Thoracic aorta (tissue), 2 donors: ENCODE results near the gene GLRX5. TPM values are rescaled to one million over a fixed set of nuclear protein-coding genes. Genes with fewer than 3 reads are reported as not detected.

Experiments
- ATAC-seq: fragments of 150-250 bp; one replicate; pipeline ENCODE4 v1.8.0; 2017; ENCODE audit warnings: low read depth; ENCODE audit not compliant: insufficient number of reproducible peaks, low FRiP score
- DNase-seq: peaks from one replicate; pipeline ENCODE4 v3.0.0-alpha.2; 2020; ENCODE audit warnings: low spot score
- H3K27ac ChIP-seq, 2 donors: fragments of 200-600 bp; sonication (generic); 1 replicate in 1 of 2; 2 replicates in 1 of 2; pipeline ENCODE4 v1.5.1; 2016; ENCODE audit warnings: mild to moderate bottlenecking in 2 of 2, moderate library complexity in 2 of 2
- H3K27me3 ChIP-seq: fragments of 200-600 bp; sonication (generic); replicated peaks from 2 replicates; pipeline ENCODE4 v1.6.0; 2016; ENCODE audit warnings: mild to moderate bottlenecking; ENCODE audit not compliant: insufficient read depth
- H3K36me3 ChIP-seq: fragments of 200-600 bp; sonication (generic); one replicate; pipeline ENCODE4 v1.5.1; 2016
- H3K4me1 ChIP-seq, 2 donors: fragments of 200-600 bp; sonication (generic); 1 replicate in 1 of 2; 2 replicates in 1 of 2; pipeline versions ENCODE4 v1.5.1 to v1.6.0; 2016; ENCODE audit warnings: low read depth in 2 of 2, mild to moderate bottlenecking in 1 of 2; ENCODE audit not compliant: control insufficient read depth in 1 of 2
- H3K4me3 ChIP-seq: fragments of 200-600 bp; sonication (generic); 2 replicates; pipeline ENCODE4 v1.5.1; 2016; ENCODE audit warnings: mild to moderate bottlenecking
- H3K9me3 ChIP-seq: fragments of 200-600 bp; sonication (generic); 2 replicates; pipeline ENCODE4 v1.5.1; 2016
- total RNA-seq, 2 donors: library from RNA; depleted of rRNA; stranded (reverse); fragments of >200 nt; gene quantifications; one replicate each; pipeline versions ENCODE4 v1.1.0 to v1.2.3, GENCODE V29; 2016
- TF ChIP-seq, protein P1 (sequence below): fragments of 200-600 bp; sonication (generic); IDR thresholded peaks from one replicate; pipeline ENCODE4 v1.5.1; 2019; ENCODE audit warnings: antibody characterized with exemption

GLRX5 gene
- total RNA-seq, 2 donors from 2014 or later = 19.6 to 22.9 TPM

DNA sequence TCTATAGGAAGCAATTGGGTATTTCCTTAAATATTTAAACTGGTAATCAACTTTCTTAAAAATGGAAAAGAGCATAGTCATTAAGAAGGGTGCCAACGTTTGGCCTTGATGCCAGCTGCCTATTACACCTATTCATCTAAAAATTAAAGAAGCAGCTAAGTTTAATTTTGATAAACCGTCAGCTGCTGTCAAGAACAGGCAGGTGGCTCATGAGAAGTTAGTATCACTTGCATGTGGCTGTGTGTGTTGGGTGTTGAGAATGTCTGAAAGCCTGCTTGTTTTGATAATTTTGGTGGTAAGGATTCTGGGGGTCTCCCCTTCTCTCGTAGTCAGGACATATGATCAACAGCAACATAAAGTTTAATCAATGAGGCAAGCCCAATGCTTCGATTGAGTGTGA, 6.5 kb downstream of the GLRX5 start:
- Histone ChIP-seq H3K27ac (no peak overlapping the region), H3K27me3 (no peaks in the 10 kb centered on the region), H3K4me1 (peaks cover 13% of the 10 kb centered on the region in 2 donors), H3K9me3 (no peaks in the 10 kb centered on the region), H3K36me3 (peaks cover 4% of the 10 kb centered on the region), H3K4me3 (no peak overlapping the region)
- TF ChIP-seq, protein P1, sequence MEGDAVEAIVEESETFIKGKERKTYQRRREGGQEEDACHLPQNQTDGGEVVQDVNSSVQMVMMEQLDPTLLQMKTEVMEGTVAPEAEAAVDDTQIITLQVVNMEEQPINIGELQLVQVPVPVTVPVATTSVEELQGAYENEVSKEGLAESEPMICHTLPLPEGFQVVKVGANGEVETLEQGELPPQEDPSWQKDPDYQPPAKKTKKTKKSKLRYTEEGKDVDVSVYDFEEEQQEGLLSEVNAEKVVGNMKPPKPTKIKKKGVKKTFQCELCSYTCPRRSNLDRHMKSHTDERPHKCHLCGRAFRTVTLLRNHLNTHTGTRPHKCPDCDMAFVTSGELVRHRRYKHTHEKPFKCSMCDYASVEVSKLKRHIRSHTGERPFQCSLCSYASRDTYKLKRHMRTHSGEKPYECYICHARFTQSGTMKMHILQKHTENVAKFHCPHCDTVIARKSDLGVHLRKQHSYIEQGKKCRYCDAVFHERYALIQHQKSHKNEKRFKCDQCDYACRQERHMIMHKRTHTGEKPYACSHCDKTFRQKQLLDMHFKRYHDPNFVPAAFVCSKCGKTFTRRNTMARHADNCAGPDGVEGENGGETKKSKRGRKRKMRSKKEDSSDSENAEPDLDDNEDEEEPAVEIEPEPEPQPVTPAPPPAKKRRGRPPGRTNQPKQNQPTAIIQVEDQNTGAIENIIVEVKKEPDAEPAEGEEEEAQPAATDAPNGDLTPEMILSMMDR = no peak
- ATAC-seq (no peak), DNase-seq (no peak)

DNA sequence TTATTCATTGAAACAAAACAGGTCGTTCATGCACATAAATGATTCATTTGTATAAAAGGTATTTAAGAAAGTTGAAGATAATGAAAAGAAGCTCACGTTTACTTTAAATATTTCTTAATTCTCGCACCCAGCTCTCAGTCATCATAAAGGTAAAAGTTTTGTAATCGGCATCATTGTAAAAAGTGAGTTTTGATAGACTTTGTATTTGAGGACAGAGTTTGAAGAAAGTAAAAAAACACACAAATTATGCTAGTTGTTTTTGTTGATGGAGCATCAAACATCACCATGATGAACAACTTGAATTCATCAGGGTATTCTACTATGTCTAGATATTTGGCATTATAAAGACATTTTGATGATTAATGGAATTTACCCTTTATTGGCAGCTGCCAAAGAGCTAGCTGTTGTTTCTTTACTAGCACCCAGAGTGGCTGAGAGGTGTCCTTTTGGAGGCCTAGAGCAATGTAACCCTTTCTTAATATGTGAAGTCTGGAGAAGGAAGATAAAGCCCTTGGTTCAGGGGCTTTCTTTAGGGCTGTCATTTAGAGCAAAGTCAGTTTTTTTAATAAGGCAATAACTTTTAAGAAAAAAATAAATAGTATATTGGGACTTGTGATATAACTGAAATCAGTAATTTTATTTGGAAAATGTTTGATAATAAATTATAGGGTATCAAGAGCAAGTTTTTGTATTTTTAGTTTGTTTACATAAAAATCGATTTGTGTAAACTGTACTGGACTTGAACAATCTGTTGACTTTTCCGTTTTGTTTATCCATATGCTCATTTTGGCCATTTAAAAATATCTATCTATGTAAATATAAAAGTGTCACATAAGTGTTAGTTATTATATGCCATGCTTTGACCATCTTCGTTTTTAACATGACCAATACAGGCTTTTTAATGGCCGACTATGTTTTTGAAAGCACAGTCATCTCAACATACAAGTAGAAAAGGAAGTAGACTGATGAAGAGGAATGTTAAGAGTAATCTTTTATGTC, 7.4 kb downstream of the GLRX5 start:
- no peak for ATAC-seq

DNA sequence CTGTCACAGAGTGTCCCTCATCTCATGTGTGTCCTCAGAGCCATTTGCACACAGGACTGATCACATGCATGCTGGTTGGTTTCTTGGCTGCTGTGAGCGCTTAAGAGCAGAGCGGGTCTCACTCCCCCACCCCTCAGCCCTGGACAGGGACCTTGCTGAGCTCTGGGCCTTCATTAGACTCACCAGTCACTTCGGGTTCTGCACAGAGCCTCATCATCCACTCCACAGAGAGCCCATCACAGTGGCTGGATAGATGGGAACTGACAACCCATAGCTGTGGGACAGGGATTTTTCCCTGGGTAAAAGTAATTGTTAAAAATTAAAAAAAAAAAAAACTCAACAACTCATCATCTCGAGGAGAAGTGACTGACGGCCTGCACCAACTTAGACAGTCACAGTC, 8.2 kb downstream of the GLRX5 start:
- TF ChIP-seq, protein P1 = no peak
- ATAC-seq = no peak
- Histone ChIP-seq H3K36me3 (peaks cover 4% of the 10 kb centered on the region), H3K9me3 (no peaks in the 10 kb centered on the region), H3K4me1 (peaks cover 9 to 10% of the 10 kb centered on the region in 2 donors), H3K27ac (no peak overlapping the region), H3K4me3 (no peak overlapping the region), H3K27me3 (no peaks in the 10 kb centered on the region)
- no peak for DNase-seq

More for the DNA sequence above, 7.4 kb downstream of the GLRX5 start:
- peaks cover 4% of the 10 kb centered on the region for H3K36me3 ChIP-seq
- TF ChIP-seq, protein P1 = no peak
- no peaks in the 10 kb centered on the region for H3K9me3 ChIP-seq
- no peaks in the 10 kb centered on the region for H3K27me3 ChIP-seq
- no peak overlapping the region for H3K27ac ChIP-seq
- DNase-seq = no peak
- no peak overlapping the region for H3K4me3 ChIP-seq
- peaks cover 6 to 10% of the 10 kb centered on the region in 2 donors for H3K4me1 ChIP-seq

DNA sequence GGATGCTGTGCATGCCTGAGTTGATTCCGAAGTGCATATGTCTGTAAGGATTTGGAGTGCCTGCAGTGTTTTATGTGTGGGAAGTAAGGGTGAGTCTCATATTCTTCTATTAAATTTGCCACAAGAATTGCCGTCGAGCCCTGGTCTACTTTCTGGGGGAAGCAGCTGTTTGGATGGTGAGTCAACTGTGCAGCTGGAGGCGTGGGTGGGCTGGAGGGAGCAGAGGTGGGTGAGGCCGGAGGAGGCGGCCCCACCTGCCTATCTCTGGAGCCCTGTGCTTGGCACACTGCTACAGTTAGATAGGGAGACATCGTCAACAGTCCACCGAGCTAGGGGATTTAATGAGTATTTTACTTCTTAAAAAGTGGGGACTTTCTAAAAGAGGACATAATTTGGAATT, 9.7 kb downstream of the GLRX5 start:
- H3K27ac ChIP-seq = no peak overlapping the region
- ATAC-seq = no peak
- H3K9me3 ChIP-seq = no peaks in the 10 kb centered on the region
- peaks cover 9 to 14% of the 10 kb centered on the region in 2 donors for H3K4me1 ChIP-seq
- peaks cover 4% of the 10 kb centered on the region for H3K36me3 ChIP-seq
- TF ChIP-seq, protein P1 = no peak
- DNase-seq = no peak
- no peak overlapping the region for H3K4me3 ChIP-seq
- H3K27me3 ChIP-seq = no peaks in the 10 kb centered on the region

DNA sequence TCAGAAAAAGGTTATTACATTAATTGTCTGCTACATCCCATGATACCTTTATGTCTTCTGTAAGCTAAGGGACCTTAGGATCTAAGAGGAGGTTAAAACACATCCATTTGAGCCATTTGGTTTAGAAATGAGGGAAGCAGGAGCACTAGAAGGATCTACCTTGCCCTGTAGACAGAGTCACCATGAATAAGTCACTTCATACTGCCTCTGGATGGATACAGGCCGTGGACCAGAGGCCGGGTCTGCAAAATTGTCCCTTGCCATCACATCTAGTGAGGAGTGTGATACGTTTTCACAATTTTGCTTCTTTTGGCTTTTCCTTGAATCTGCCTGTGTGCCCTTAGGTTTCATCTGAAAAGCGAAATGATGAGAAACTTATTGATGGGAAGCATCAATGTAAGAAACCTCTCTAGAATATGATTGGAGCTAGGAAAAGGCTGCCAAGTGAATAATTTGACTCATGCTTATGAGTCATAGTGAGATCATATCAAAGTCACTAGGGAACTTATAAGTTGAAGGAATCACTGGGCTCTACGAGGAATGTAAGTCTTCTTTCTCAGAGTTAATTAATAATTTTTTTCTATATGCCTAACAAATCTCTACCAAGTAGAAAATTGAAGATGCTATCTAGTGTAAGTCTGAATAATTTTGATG, 10.8 kb downstream of the GLRX5 start:
- Histone ChIP-seq H3K9me3 (no peaks in the 10 kb centered on the region), H3K4me3 (no peak overlapping the region), H3K27me3 (no peaks in the 10 kb centered on the region), H3K4me1 (peaks cover 9 to 14% of the 10 kb centered on the region in 2 donors), H3K27ac (no peak overlapping the region), H3K36me3 (peaks cover 4% of the 10 kb centered on the region)
- TF ChIP-seq, protein P1 = no peak
- no peak for DNase-seq
- no peak for ATAC-seq
